Measurements from ENCODE around the gene JAKMIP3.
A peak's percentile ranks its signal among the peaks of the same experiment; 100 is the strongest.

JAKMIP3 gene

GRCh38 chr10:132113766-132114365 lies 48.1 kb downstream of the JAKMIP3 start:
- peak; percentile 4 for DNase-seq

GRCh38 chr10:132114953-132115520 lies 49.3 kb downstream of the JAKMIP3 start:
- no peak for DNase-seq

Data from right hindlimb (tissue), 1 donor.